K562 (cell line): ENCODE results near the gene PYCR2. TPM values are rescaled to one million over a fixed set of nuclear protein-coding genes. Genes with fewer than 3 reads are reported as not detected.

ENCODE experiments used
- ARID3B ChIP-seq: fragments of 250-450 bp; sonication (Bioruptor Pico); IDR thresholded peaks from 2 replicates; pipeline ENCODE4 v1.4.0; 2020; ENCODE audit warnings: borderline replicate concordance
- EP400 ChIP-seq: fragments of 450-650 bp; IDR thresholded peaks from 2 replicates; pipeline ENCODE4 v1.6.1; 2017; ENCODE audit warnings: antibody characterized with exemption, mild to moderate bottlenecking, moderate library complexity
- FOXP4 ChIP-seq: sonication (generic); formaldehyde crosslinking; IDR thresholded peaks from 2 replicates; pipeline ENCODE4 v1.8.0; 2022; ENCODE audit warnings: mild to moderate bottlenecking, missing genetic modification reagents, borderline replicate concordance
- GABPB1 ChIP-seq: sonication (generic); formaldehyde crosslinking; IDR thresholded peaks from 2 replicates; pipeline ENCODE4 v1.8.0; 2022; ENCODE audit warnings: mild to moderate bottlenecking, missing genetic modification reagents
- JUNB ChIP-seq: fragments of 450-650 bp; formaldehyde crosslinking; conservative IDR thresholded peaks from 2 replicates; pipeline ENCODE4 v1.4.0; 2020; ENCODE audit warnings: mild to moderate bottlenecking
- KDM1A ChIP-seq, 2 experiments: fragments of 450-650 bp; IDR thresholded peaks; 2 replicates each; pipeline ENCODE4 v1.6.1; 2016; ENCODE audit warnings: mild to moderate bottlenecking in 2 of 2
- KLF10 ChIP-seq: fragments of 250-450 bp; sonication (Bioruptor Pico); IDR thresholded peaks from 2 replicates; pipeline ENCODE4 v1.6.1; 2021; ENCODE audit warnings: matching md5 sums
- MCM7 ChIP-seq, 2 experiments: fragments of 450-650 bp; IDR thresholded peaks; 2 replicates each; pipeline ENCODE4 v1.6.1; 2016 to 2018
- RCOR1 ChIP-seq, 2 experiments: IDR thresholded peaks; 2 replicates each; pipeline ENCODE4 v1.6.1; 2012; ENCODE audit warnings: low read depth in 2 of 2, low read length in 2 of 2, borderline replicate concordance in 1 of 2, improper control_type of control experiment in 1 of 2
- RFX1 ChIP-seq: fragments of 450-650 bp; IDR thresholded peaks from 2 replicates; pipeline ENCODE4 v1.6.1; 2016; ENCODE audit warnings: mild to moderate bottlenecking, moderate library complexity
- RREB1 ChIP-seq: fragments of 250-450 bp; sonication (Bioruptor Pico); IDR thresholded peaks from 2 replicates; pipeline ENCODE4 v1.4.0; 2020
- SMARCC2 ChIP-seq: fragments of 450-650 bp; IDR thresholded peaks from 2 replicates; pipeline ENCODE4 v1.6.1; 2017; ENCODE audit warnings: antibody characterized with exemption, moderate library complexity, mild to moderate bottlenecking, low read depth
- SNIP1 ChIP-seq: fragments of 450-650 bp; IDR thresholded peaks from 2 replicates; pipeline ENCODE4 v1.7.1; 2017; ENCODE audit warnings: low read depth, mild to moderate bottlenecking
- THRAP3 ChIP-seq: fragments of 450-650 bp; IDR thresholded peaks from 2 replicates; pipeline ENCODE4 v1.6.1; 2016; ENCODE audit warnings: mild to moderate bottlenecking, inconsistent platforms, borderline replicate concordance
- ZNF23 ChIP-seq: fragments of 250-450 bp; sonication (Bioruptor Pico); IDR thresholded peaks from 2 replicates; pipeline ENCODE4 v1.4.0; 2020; ENCODE audit warnings: mild to moderate bottlenecking
- ZNF445 ChIP-seq: fragments of 250-450 bp; sonication (Bioruptor Pico); IDR thresholded peaks from 2 replicates; pipeline ENCODE4 v1.4.0; 2020; ENCODE audit warnings: low read depth, mild to moderate bottlenecking, moderate library complexity
- ZNF717 ChIP-seq: fragments of 250-450 bp; sonication (Bioruptor Pico); IDR thresholded peaks from 2 replicates; pipeline ENCODE4 v1.5.0; 2021
- ZSCAN32 ChIP-seq: fragments of 450-650 bp; formaldehyde crosslinking; IDR thresholded peaks from 2 replicates; pipeline ENCODE4 v1.4.0; 2020; ENCODE audit warnings: mild to moderate bottlenecking, moderate library complexity
- polyA plus RNA-seq, 8 experiments: library from polyadenylated mRNA; depleted of rRNA in 4 of 8; stranded (reverse) in 5 of 8; unstranded in 3 of 8; fragments of >200 nt; fragmentation: Nextera tagmentation in 2 of 8; fragmentation: Illumina TruSeq in 1 of 8; extraction: Ambion mirVana in 2 of 8; extraction: Trizol in 1 of 8; gene quantifications; 2 replicates each; pipeline versions ENCODE4 v1.2.1 to v1.2.3, GENCODE V29; 2011 to 2014; ENCODE audit warnings: inconsistent platforms in 1 of 8, missing spikeins in 1 of 8
- total RNA-seq, 7 experiments: library from RNA; depleted of rRNA in 6 of 7; stranded (reverse); fragments of >200 nt in 6 of 7; fragmentation: Illumina TruSeq in 2 of 7; extraction: Trizol in 2 of 7; gene quantifications; 2 replicates each; pipeline versions ENCODE4 v1.2.1 to v1.2.3, GENCODE V29; 2011 to 2021; ENCODE audit warnings: low replicate concordance in 1 of 7

PYCR2 gene
- total and polyA plus RNA-seq, 9 of the 15 experiments (the other 6 are each of a cell fraction or from before 2014, with no cell fraction given): 5.5 to 219 (median 127) TPM

DNA sequence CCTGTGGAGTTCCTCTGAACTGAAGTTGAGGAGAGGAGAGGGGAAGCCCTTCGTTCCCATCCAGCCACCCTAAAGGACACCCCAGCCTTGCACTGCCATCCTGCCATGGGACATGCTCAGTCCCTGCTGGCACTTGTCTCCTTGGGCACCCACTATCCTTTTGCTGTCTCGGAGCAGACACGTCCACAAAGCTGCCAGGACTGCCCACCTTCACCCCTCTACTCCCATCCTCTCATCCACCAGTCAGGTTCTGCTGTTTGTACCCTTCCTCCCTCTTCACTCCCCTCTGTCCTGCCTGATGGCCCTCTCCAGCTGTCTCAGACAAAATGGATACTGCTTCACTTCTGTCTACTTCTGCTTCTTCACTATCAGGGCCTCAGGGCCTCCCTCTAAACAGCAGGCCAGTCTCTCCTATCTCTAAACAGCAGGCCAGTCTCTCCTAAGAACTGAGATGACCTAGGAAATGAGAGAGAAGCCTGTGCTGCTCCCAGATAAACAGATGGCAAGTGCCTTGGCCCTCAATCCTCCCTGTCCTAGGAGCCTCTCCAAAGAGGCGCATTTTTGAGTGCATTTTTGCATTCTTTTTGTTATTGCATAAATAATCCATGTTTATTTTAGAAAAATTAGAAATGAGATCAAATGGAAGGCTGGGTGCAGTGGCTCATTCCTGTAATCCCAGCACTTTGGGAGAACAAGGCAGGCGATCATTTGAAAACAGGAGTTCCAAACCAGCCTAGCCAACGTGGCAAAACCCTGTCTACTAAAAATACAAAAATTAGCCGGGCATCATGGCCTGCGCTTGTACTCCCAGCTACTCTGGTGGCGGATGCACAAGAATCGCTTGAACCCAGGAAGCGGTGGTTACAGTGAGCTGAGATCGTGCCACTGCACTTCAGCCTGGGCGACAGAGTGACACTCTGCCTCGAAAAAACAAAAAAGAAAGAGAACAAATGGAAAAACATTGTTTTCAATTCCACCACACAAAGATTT lies 4.4 kb upstream of the PYCR2 start (continued):
- TF ChIP-seq RCOR1 (IDR thresholded peaks at IDR 0.05; ENCODE audit: borderline replicate concordance in 1 of 2, low read depth in 2 of 2, low read length in 2 of 2) (peak; percentile 92 to 95; a peak in 3 of 4 replicates), EP400 (peak; percentile 79), THRAP3 (peak; percentile 78; the same call in 1 of the 2 replicates), SNIP1 (no peak), FOXP4 (CRISPR knock-in tag) (peak; percentile 70; the same call in 1 of the 2 replicates), GABPB1 (peak; percentile 76), SMARCC2 (peak; percentile 97), RFX1 (no peak), RREB1 (peak; percentile 88), ZNF445 (CRISPR knock-in tag) (peak; percentile 51; the same call in 1 of the 2 replicates), KDM1A (IDR thresholded peaks at IDR 0.05) (peak; percentile 95 to 97), ZSCAN32 (peak; percentile 61; the same call in 1 of the 2 replicates), ARID3B (CRISPR knock-in tag) (peak; percentile 84; the same call in 1 of the 2 replicates), MCM7 (IDR thresholded peaks at IDR 0.05) (no peak), ZNF717 (CRISPR knock-in tag) (no peak), ZNF23 (CRISPR knock-in tag) (peak; percentile 65), KLF10 (CRISPR knock-in tag) (no peak), JUNB (CRISPR knock-in tag) (no peak)
